Renal pelvis (tissue), 4 donors: ENCODE measurements around the gene KRT31. TPM values are rescaled to one million over a fixed set of nuclear protein-coding genes. Genes with fewer than 3 reads are reported as not detected.
"Not testable (repeated sequence)": the region's sequence is repeated elsewhere in the genome, so short reads cannot be mapped to it uniquely, and the experiment has no call there.

Experiments
- DNase-seq: peaks from one replicate; pipeline ENCODE4 v3.0.0-alpha.2; 2013
- polyA plus RNA-seq, 3 donors: library from polyadenylated mRNA; unstranded; fragments of 120-200 nt; gene quantifications; one replicate each; pipeline ENCODE4 v1.2.1, GENCODE V29; 2013; ENCODE audit not compliant: insufficient read length in 3 of 3

KRT31 gene
- polyA plus RNA-seq, 3 donors, result not detected

DNA sequence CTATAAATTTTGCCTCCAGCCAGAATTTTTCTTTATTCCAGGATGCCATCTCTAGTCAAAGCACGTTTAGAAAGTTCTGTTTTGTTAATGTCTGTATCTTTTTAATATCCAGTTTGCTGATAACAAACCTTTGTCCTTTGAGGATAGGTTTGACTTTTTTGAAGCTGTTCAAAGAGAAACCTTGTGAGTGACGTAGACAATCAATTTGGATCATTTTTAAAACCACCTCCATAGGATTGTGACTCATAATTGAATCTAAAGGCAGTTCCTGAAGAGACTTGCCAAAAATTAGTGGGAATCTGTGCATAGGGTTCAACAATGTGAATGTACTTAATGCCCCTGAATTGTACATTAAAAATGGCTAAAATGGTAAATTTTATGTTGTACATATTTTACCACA, 5.9 kb downstream of the KRT31 start:
- DNase-seq, result no peak

DNA sequence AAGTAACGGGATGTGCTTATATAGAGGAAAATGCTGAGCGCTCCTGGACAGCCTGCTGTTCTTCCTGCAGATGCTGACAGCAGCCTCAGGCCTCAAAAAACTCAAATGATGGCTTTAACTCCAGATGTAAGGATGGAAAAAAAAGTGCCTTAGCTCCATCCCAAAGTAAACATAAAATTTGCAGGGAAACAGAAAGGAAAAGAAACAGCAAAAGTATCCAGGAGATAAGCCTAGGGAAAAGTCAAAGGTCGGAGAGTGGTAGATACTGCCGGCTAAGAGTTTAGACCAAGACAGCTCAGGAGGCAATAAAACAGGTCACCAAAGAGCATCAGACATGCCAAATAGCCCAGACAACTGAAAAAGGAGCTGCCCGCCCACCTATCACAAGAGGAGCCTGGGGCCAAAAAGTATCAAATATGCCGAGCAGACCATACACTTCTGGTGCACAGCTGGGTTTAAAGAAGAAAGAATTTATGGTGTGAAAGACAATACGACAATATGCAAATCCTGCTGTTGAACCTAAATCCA, 6.9 kb downstream of the KRT31 start:
- DNase-seq, result no peak

DNA sequence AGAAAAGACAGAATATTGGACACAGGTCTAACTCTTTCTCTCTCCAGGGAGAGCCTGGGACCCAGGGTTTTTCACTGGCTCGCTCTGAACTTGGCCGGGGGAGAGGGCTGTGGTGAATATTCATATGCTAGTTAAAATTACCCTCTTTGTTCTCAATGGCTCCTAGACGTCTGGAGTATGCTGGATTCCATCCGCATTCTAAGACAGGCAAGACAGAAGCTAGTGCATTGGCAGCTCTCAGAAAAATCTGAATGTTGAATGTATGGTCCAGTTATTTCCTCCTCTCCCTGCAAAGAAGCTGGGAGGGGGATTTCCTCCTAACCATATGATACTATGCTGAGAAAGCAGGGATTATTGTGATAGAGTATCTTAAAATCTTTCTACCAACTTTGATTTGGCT, 9.7 kb downstream of the KRT31 start:
- DNase-seq, result no peak

DNA sequence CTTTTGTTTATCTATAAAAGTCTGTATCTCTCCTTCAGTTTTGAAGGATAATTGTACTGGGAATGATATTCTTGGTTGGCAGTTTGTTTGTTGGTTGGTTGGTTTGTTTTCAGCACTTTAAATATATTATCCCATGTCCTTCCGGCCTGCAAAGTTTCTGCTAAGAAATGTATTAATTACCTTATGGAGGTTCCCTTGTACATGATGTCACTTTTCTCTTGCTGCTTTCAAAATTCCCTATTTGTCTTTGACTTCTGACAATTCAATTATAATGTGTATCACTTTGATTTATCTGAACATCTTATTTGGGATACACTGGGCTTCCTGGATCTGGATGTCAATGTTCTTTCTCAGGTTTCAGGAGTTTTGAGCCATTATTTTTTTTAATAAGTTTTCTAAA, 11.2 kb downstream of the KRT31 start:
- no peak for DNase-seq

DNA sequence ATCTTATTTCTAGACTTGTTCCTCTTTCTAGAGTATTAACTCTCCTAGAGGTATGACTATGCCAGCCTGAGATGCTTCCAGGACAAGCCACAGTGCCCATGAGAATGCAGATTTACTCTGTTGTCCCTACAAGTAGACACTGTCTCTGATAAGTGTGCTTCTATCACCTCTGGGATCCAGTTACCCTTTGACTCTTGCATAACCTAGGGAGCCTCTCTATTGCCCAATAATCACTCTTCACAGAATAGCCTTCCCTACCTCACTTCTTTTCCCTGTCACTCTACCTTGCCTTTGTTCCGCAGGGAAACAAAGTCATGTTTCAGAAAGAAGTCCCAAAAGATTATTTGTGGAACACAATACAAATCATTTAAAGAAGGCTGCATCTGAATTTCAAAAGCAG, 13.7 kb downstream of the KRT31 start:
- DNase-seq, result no peak

DNA sequence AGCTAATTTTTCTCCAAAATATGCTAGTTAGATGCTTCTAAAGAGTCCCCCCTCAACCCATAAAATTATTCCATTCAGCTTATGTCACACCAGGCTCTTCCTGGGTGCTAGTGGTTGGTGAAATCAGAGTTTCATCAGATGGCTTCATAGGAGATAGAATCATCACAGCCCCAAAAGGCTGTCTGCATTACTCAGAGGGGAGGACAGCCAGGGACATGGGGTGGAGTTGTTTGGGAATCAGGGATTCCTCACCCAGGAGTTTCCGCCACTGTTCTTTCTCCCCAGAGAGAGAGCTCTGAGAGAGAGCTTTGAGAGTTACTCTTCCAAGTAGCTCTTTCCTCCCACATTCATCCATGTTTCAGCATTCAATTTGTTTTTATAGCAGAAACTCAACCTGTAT, 15.0 kb downstream of the KRT31 start:
- no peak for DNase-seq

DNA sequence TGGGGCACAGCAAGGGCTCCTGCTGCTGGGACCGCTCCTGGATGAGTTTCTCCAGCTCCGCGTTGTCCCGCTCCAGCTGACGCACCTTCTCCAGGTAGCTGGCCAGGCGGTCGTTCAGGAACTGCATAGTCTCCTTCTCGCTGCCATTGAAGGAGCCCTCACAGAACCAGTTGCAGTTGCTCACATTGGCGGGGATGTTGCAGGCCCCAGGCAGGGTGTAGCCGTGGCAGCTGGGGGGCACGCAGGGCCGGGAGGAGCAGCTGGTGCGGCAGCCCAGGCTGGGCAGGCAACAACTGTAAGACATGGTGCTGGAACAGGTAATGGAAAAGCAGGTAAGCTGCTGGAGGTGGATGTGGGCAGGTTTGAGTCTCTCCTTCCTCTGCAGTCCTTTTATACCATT, 15.5 kb downstream of the KRT31 start, which contains the start of gene KRT34:
KRT34 (minus strand) TSS at position 364 of the 400 bp plus-strand sequence; CDS start at position 304, 60 bp downstream.
- not testable (repeated sequence) for DNase-seq

DNA sequence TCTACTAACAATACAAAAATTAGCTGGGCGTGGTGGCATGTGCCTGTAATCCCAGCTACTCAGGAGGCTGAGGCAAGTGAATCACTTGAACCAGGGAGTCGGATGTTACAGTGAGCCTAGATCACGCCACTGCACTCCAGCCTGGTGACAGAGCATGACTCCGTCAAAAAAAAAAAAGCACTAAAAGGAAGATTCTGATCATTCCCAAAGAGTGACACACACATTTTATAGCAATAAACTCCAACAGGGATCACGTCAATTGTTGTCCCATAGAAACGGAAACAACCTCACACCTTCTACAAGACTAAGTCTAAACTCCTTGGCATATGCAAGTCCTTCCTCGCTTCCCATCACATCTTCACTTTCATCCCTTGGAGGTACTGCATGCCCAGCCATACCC, 17.3 kb downstream of the KRT31 start:
- not testable (repeated sequence) for DNase-seq

DNA sequence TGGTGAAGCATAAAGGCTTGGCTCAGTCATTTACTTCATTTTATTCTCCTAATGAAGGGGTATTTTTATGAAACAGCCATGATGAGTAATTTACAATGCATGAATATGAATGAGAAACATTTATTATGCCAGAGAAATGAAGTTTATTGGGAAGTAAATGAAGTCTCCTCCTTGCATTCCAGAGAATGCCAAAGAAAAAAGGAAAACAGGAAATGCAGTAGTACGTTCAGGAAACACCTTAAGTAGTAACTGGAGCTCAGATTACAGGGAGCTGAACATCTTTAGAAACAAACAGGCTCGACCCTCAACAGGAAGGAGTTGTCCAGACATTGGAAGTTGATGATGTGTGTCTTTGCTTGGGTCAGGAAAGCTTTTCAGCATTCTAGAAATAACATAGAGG, 19.9 kb downstream of the KRT31 start:
- peak; percentile 11 for DNase-seq

DNA sequence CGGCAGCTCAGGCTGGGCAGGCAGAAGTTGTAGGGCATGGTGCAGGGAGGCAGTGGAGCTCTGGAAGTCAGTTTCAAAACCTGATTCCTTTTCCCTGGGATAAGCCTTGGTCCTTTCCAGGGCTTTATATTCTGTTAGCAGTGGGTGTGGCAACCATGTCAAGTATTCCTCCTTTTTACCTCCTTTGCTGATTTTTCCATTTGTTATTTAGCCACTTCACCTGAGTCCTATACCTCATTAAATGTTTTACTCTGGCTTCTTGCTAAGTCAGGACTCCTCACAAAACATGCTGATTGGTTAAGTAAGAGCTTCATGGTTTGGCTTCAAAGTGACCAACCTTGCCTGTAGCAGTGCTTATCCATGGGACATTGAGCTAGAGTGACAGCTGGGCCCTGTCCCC, 27.7 kb downstream of the KRT31 start, which contains the start of gene KRT33B:
KRT33B (minus strand) TSS at position 101 of the 400 bp plus-strand sequence; CDS start at position 38, 63 bp downstream.
- DNase-seq, result no peak

DNA sequence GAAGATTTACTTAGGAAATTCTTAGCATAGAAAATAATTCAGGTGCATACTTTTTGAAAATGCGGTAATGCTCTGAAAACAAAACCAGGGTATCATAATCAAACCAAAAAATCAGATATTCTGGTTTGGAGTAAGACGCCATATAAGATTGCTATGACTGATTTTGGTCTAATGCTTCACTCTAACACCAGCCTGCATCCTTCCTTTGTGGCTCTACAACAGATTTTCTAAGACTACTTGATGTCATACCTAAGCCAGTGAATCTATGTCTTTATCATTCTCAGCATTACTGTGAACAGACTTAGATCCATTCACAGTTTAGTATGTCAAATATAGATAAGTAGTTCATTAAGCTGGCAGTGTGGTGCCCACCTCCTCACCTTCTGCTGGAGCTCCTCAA, 28.4 kb downstream of the KRT31 start:
- DNase-seq, result no peak

DNA sequence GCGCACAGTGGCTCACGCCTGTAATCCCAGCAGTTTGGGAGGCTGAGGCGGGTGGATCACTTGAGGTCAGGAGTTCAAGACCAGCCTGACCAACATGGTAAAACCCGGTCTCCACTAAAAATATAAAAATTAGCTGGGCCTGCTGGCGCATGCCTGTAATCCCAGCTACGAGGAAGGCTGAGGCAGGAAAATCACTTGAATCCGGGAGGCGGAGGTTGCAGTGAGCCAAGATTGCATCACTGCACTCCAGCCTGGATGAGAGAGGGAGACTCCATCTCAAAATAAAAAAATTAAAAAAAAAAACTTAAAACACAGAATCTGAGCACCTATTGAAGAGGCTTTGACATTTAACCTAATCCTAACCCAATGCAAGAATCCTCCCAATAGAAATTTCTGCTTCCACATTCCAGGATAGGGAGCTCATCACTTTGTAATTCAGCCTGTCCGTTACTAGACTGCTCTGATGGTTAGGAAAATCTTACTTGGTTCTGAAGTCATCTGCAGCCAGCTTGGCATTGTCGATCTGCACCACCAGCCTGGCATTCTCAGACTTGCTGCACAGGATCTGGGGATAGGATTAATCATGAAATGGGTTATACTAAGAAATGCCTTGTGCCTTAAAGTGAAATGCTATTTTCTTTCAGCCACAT, 29.9 kb downstream of the KRT31 start:
- no peak for DNase-seq

DNA sequence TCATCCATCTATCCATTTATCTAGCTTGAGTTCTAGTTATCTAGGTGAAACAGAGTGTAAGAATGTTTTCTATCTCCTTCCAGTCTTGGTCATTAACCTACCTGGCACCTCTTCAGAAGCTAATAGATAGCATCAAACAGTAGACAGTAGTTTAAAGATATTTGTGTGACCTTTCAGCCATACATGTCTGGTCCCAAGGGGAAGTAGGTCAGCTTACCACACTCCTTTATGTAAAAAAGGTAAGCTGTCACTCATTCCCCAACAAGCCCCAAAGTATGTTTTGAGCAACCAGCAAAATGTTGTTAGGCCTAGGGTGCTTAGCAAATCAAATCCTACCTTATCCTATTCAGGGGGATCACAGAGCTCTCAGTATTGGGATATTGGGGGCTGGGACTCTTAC, 31.3 kb downstream of the KRT31 start:
- no peak for DNase-seq

DNA sequence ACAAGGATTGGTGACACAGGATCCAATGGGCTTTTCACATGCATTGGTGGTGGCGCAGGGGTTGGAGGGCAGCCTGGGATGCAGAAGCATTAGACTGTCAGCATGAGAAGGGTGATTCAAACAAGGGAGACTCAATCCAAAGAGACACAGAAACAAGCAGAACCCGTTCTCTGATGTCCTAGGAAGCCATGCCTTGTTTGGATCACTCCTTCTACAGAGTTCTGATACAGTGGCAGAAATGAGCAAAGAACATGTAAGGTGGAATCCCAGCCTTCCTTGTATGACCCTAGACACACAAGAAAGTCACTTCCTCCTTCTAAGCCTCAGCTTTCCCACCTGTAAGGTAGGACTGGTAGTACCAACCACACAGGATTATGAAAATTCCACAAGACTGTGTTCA, 33.5 kb downstream of the KRT31 start:
- no peak for DNase-seq

DNA sequence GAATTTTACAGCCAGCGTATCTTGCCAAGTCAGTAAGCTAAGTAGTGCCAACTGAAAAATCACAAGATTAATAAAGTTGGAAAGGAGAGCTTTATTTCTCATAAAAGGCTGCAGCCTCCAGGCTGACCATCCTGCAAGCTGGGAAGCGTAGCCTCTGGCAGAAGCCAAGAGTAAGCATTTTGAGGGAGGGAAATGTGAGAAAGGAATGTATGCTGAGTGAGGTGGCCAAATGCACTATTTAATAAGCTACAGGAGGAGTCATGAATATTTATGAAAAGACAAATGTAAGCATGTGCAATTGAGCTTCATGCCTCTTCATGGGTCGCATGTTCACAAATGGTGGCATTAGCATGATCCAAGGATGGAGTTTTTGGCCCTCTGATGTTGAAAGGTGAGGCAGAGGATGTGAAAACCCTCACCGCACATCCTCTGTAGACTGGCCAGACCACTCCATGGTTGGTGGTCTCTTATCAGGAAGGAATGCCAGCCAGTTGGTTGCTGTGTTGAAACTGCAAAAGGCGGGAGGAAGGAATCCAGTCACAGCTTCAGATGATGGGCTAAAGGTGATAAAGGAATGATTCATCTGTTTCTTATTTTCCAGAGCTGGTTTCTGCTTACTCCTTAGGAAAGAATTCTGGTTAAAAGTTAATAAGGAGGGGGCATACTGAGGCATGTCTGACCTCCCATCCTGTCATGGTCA, 37.0 kb downstream of the KRT31 start:
- no peak for DNase-seq

DNA sequence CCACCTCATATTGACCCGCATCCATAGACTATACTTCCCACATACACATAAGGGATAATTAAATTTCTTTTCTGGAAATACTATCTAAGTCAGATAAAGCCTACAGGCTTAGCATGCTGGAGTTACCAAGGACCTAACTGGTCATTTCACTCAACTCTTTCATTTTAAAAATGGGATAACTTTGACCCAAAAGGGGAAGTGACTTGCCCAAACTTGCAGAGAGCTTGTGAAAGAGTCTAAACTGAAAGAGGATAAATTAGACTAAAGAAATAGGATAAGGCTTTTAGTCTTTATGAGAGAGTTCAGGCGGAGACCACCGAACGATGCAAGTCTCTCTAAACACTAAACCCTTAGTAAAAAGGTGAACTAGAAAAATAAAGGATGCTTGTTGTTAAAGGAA, 42.9 kb downstream of the KRT31 start:
- no peak for DNase-seq

DNA sequence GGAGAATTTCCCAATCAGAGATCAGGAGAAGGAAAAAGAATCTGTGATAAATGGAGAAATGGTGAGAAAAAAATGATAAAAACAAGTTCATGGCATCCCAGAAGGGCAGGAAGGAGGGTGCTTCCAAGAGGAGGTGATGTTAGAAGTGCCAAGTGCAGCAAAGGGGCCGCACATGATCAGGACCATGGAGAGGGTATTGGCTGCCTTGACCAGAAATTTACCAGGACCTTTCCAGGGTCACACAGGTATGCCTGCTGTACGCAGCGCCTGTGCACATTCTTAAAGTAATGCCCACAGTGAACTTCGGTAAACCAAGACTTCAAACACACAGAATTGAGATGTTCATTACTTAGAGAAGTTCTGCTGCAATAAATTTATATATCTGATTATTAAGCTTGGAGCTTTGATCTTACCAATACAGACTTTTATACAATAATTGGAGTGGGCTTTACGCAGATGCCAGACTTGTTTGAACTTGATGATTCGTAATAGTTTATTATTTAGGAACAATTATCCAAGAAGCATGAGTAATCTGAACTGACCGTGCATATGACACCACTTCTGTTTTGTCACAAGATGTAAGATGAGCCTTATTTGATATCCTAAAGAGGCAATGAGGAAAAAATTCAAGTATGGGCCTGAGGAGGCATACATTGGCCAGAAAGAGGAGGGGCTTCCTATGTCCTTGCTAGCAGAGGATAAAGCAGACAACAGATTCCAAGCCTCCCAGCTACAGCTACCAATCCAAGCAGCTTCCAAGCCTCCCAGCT, 44.6 kb downstream of the KRT31 start:
- no peak for DNase-seq

DNA sequence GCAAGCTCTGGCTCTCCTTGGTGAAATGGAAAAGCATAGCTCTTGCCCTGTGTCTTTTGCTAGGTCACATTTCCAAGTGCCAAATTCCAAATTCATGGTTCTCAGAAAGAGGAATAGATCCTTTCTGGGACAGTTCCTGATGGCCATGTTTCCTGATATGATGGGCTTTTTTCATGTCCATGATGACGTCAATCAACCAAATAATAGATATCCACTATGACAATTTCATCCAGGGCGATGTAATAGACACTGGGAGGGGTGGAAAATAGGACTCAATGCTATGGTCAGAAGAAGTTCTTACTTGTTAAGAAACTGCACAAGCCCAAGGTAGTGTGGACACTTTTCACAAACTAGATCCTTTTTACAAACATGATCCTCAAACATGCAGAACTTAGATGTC, 46.2 kb downstream of the KRT31 start:
- DNase-seq, result no peak

DNA sequence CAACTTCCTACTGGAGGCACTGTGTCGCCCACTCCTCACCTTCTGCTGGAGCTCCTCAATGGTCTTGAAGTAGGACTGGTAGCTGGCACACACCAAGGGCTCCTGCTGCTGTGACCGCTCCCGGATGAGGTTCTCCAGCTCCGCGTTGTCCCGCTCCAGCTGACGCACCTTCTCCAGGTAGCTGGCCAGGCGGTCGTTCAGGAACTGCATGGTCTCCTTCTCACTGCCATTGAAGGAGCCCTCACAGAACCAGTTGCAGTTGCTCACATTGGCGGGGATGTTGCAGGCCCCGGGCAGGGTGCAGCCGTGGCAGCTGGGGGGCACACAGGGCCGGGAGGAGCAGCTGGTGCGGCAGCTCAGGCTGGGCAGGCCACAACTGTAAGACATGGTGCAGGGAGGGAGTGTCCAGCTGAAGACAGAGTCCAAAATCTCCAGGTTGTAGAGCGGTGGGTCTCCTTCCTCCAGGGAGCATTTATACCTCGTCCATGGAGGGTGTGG, 47.0 kb downstream of the KRT31 start, which contains the start of gene KRT33A:
KRT33A (minus strand) TSS at position 448 of the 498 bp plus-strand sequence; CDS start at position 387, 61 bp downstream.
- not testable (repeated sequence) for DNase-seq

DNA sequence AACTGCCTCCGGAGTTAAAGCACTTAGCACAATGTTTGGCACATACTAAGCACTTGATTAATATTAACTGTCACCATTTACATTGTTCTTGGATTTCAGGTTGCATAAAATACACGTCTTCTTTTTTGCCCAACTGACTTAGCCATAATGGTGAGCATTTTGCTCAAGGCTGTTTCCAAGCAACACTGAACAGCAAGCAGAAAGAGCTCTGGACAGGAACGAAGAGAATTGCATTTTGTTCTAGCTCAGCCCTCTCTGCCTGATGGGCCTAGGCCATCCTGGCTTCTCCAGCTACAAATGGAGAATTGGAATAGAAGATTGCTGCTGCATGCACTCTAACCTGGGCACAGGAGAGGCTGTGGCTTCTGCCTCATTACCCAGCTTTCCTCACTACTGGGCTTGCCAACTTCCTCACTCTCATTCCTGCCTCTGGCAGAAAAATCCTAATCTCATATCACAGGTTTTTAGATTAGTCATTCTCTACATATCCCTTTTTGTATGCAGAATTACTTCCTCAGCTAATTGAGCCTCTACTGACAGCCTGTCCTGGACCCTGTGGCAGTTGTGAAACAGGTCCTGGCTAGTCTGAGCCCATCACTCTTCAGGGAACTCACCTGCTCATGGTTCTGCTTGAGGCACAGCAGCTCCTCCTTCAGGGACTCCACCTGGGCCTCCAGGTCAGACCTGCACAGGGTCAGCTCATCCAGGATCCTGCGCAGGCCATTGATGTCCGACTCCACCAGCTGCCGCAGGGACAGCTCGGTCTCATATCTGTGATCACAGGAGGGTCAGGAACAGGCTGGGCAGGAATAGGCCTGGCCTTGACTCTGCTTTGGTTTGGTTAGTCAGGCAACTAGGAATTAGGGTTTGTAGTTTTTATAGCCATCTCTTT, 49.3 kb downstream of the KRT31 start:
- DNase-seq, result no peak

DNA sequence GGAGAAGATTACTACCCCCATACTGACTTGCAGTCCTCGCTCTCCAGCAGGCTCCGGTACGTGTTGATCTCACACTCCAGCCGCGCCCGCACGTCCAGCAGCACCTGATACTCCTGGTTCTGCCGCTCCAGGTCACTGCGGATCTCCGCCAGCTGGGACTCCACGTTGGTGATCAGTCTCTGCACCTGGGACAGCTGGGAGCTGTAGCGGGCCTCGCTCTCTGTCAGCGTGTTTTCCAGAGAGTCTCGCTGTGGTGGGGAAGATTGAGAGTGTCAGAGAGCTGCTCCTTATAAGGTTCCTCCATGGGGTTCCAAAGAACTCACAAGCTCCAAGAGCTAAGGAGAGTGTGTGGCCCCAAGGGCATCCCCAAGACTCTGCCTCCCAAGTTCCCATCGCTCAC, 51.0 kb downstream of the KRT31 start:
- not testable (repeated sequence) for DNase-seq
